CD8-positive, alpha-beta memory T cell (primary cell): ENCODE data around the gene ZBTB1. TPM values are rescaled to one million over a fixed set of nuclear protein-coding genes. Genes with fewer than 3 reads are reported as not detected.
"Not testable (repeated sequence)": the region's sequence is repeated elsewhere in the genome, so short reads cannot be mapped to it uniquely, and the experiment has no call there.

Experiments used
- CTCF ChIA-PET: fragments of 350-600 bp; sonication (Branson Sonifier 250); formaldehyde crosslinking; loops from one replicate; lab custom pipeline; 2021; ENCODE audit warnings: antibody characterized with exemption; lab: Charles Lee
- POLR2A ChIA-PET: fragments of 350-600 bp; sonication (Branson Sonifier 250); formaldehyde crosslinking; loops from one replicate; lab custom pipeline; 2021; ENCODE audit warnings: antibody characterized with exemption; lab: Charles Lee
- DNase-seq, 5 donors: peaks; one replicate each; pipeline versions ENCODE4 v3.0.0 to v3.0.0-alpha.2; 2020 to 2022; ENCODE audit warnings: mixed read lengths in 1 of 5
- H3K27ac ChIP-seq: one replicate; pipeline ENCODE4 v1.7.0; 2013; ENCODE audit warnings: low read depth, mild to moderate bottlenecking, low read length, moderate library complexity
- H3K27me3 ChIP-seq: 2 replicates; pipeline ENCODE4 v1.7.0; 2013; ENCODE audit warnings: low read length, mild to moderate bottlenecking; ENCODE audit not compliant: insufficient read depth, poor library complexity, severe bottlenecking
- H3K36me3 ChIP-seq: 2 replicates; pipeline ENCODE4 v1.7.0; 2013; ENCODE audit warnings: mild to moderate bottlenecking, low read length, moderate library complexity; ENCODE audit not compliant: insufficient read depth
- H3K4me1 ChIP-seq: 2 replicates; pipeline ENCODE4 v1.7.0; 2013; ENCODE audit warnings: mild to moderate bottlenecking, low read length, moderate library complexity; ENCODE audit not compliant: insufficient read depth
- H3K4me3 ChIP-seq: 2 replicates; pipeline ENCODE4 v1.7.0; 2013; ENCODE audit warnings: mild to moderate bottlenecking, low read length
- H3K9me3 ChIP-seq: 2 replicates; pipeline ENCODE4 v1.7.0; 2013; ENCODE audit warnings: mild to moderate bottlenecking, low read length
- H3K27ac Mint-ChIP-seq, 8 donors: one replicate each; pipeline ENCODE4 v1.8.0; 2020 to 2021; ENCODE audit warnings: mixed read lengths in 8 of 8, mild to moderate bottlenecking in 6 of 8, inconsistent platforms in 3 of 8, moderate library complexity in 3 of 8
- H3K27me3 Mint-ChIP-seq, 2 donors: one replicate each; pipeline ENCODE4 v1.8.0; 2020 to 2021; ENCODE audit warnings: mixed read lengths in 2 of 2, mild to moderate bottlenecking in 1 of 2, moderate library complexity in 1 of 2
- H3K36me3 Mint-ChIP-seq, 3 donors: one replicate each; pipeline ENCODE4 v1.8.0; 2020 to 2021; ENCODE audit warnings: mixed read lengths in 3 of 3, inconsistent platforms in 1 of 3, mild to moderate bottlenecking in 1 of 3
- H3K4me1 Mint-ChIP-seq, 3 donors: one replicate each; pipeline ENCODE4 v1.8.0; 2020 to 2021; ENCODE audit warnings: mixed read lengths in 3 of 3, inconsistent platforms in 1 of 3, mild to moderate bottlenecking in 1 of 3
- H3K4me3 Mint-ChIP-seq, 7 donors: one replicate each; pipeline ENCODE4 v1.8.0; 2020 to 2021; ENCODE audit warnings: mixed read lengths in 7 of 7, mild to moderate bottlenecking in 6 of 7, moderate library complexity in 4 of 7, inconsistent platforms in 2 of 7
- H3K9me3 Mint-ChIP-seq, 5 donors: one replicate each; pipeline ENCODE4 v1.8.0; 2020 to 2022; ENCODE audit warnings: mixed read lengths in 5 of 5, mild to moderate bottlenecking in 3 of 5, moderate library complexity in 2 of 5, inconsistent platforms in 1 of 5
- polyA plus RNA-seq: library from polyadenylated mRNA; unstranded; fragments of 300-500 nt; fragmentation: Illumina TruSeq; gene quantifications from one replicate; pipeline ENCODE4 v1.2.3, GENCODE V29; 2021
- total RNA-seq, 2 experiments: library from RNA; stranded (reverse); gene quantifications; one replicate each; pipeline ENCODE4 v1.2.3, GENCODE V29; 2021

ZBTB1 gene
- total and polyA plus RNA-seq, 3 experiments from 2014 or later: 48.2 to 51.7 (median 48.4) TPM

- DNase-seq: no peak
- no peak overlapping the region for H3K27ac Mint-ChIP-seq
- peak overlapping the region; percentile 49 to 81 (median 54) for H3K4me3 Mint-ChIP-seq
- Histone ChIP-seq H3K9me3 (no peaks in the 10 kb centered on the region), H3K27ac (no peak overlapping the region), H3K4me3 (no peak overlapping the region), H3K27me3 (no peaks in the 10 kb centered on the region), H3K36me3 (no peaks in the 10 kb centered on the region), H3K4me1 (peaks cover 17% of the 10 kb centered on the region)
- no peaks in the 10 kb centered on the region for H3K9me3 Mint-ChIP-seq
- H3K4me1 Mint-ChIP-seq: peaks cover 13 to 15% (median 15%) of the 10 kb centered on the region in 3 donors
- no peaks in the 10 kb centered on the region for H3K36me3 Mint-ChIP-seq
- peaks cover 0 to 4% of the 10 kb centered on the region in 2 donors for H3K27me3 Mint-ChIP-seq
- ChIA-PET CTCF (interaction anchor here (0.7 to 1.6 kb wide), 2 partner anchors 9 to 119 kb away, joined by 3 to 6 read pairs; partner anchors contain the start of gene HSPA2), POLR2A (no interaction called here)
These were observed 44.4 kb downstream of the ZBTB1 start for GRCh38 chr14:64549016-64549415.

- Histone ChIP-seq H3K4me1 (peaks cover 17% of the 10 kb centered on the region), H3K4me3 (peak within 1 kb of the TSS; percentile 5), H3K36me3 (no peaks in the 10 kb centered on the region), H3K27me3 (no peaks in the 10 kb centered on the region), H3K9me3 (no peaks in the 10 kb centered on the region), H3K27ac (no peak within 1 kb of the TSS)
- peak; percentile 23 to 54 (median 32) for DNase-seq
- ChIA-PET CTCF (interaction anchor here (1.3 to 2.2 kb wide), 3 partner anchors 10 to 120 kb away, joined by 3 to 16 read pairs (median 6); partner anchors contain the start of gene HSPA2), POLR2A (interaction anchor here (1.2 kb wide), 1 partner anchor 45 kb away, joined by 3 read pairs; the partner anchor contains the start of gene ZBTB1)
- H3K9me3 Mint-ChIP-seq: no peaks in the 10 kb centered on the region
- H3K36me3 Mint-ChIP-seq: no peaks in the 10 kb centered on the region
- peaks cover 13 to 15% (median 15%) of the 10 kb centered on the region in 3 donors for H3K4me1 Mint-ChIP-seq
- H3K4me3 Mint-ChIP-seq: peak within 1 kb of the TSS; percentile 73 to 90 (median 80)
- peaks cover 0 to 4% of the 10 kb centered on the region in 2 donors for H3K27me3 Mint-ChIP-seq
- H3K27ac Mint-ChIP-seq: peak within 1 kb of the TSS in 6 of 8 donors; percentile 4 to 92 (median 62)
These were observed 45.4 kb downstream of the ZBTB1 start, which contains the start of gene PPP1R36 for GRCh38 chr14:64549791-64550620. TSS of gene PPP1R36 (plus strand) at chr14:64549961. CDS start at chr14:64549998, 37 bp downstream.

GRCh38 chr14:64550621-64551333 is 46.2 kb downstream of the ZBTB1 start:
- Histone ChIP-seq H3K36me3 (no peaks in the 10 kb centered on the region), H3K27me3 (no peaks in the 10 kb centered on the region), H3K4me3 (no peak overlapping the region), H3K4me1 (peaks cover 17% of the 10 kb centered on the region), H3K9me3 (no peaks in the 10 kb centered on the region), H3K27ac (no peak overlapping the region)
- peak overlapping the region in 4 of 8 donors; percentile 4 to 92 (median 74) for H3K27ac Mint-ChIP-seq
- peaks cover 13 to 15% (median 15%) of the 10 kb centered on the region in 3 donors for H3K4me1 Mint-ChIP-seq
- H3K27me3 Mint-ChIP-seq: peaks cover 0 to 2% of the 10 kb centered on the region in 2 donors
- no peaks in the 10 kb centered on the region for H3K9me3 Mint-ChIP-seq
- H3K36me3 Mint-ChIP-seq: no peaks in the 10 kb centered on the region
- DNase-seq: no peak
- CTCF ChIA-PET: interaction anchor here (1.2 to 2.2 kb wide), 3 partner anchors 10 to 159 kb away, joined by 3 to 16 read pairs (median 3); partner anchors contain the start of gene HSPA2
- POLR2A ChIA-PET: interaction anchor here (1.2 kb wide), 1 partner anchor 46 kb away, joined by 3 read pairs; the partner anchor contains the start of gene ZBTB1
- H3K4me3 Mint-ChIP-seq: peak overlapping the region; percentile 73 to 90 (median 80)

- H3K4me1 Mint-ChIP-seq: peaks cover 7 to 9% (median 8%) of the 10 kb centered on the region in 3 donors
- POLR2A ChIA-PET: interaction anchor here (0.7 kb wide), 1 partner anchor 13 kb away, joined by 7 read pairs; no protein-coding TSS in a partner anchor
- Histone ChIP-seq H3K9me3 (no peaks in the 10 kb centered on the region), H3K4me3 (no peak overlapping the region), H3K4me1 (peaks cover 10% of the 10 kb centered on the region), H3K27ac (no peak overlapping the region), H3K36me3 (no peaks in the 10 kb centered on the region), H3K27me3 (no peaks in the 10 kb centered on the region)
- peak overlapping the region in 1 of 8 donors; percentile 3 for H3K27ac Mint-ChIP-seq
- no peaks in the 10 kb centered on the region for H3K9me3 Mint-ChIP-seq
- no peaks in the 10 kb centered on the region for H3K36me3 Mint-ChIP-seq
- no peak overlapping the region for H3K4me3 Mint-ChIP-seq
- CTCF ChIA-PET: interaction anchor here (0.7 to 4.0 kb wide), 4 partner anchors 14 to 76 kb away, joined by 3 to 17 read pairs (median 3); partner anchors contain the start of gene HSPA2
- peaks cover 0 to 2% of the 10 kb centered on the region in 2 donors for H3K27me3 Mint-ChIP-seq
- DNase-seq: no peak
These were observed 50.0 kb downstream of the ZBTB1 start for GRCh38 chr14:64554556-64554955.

GRCh38 chr14:64556526-64556925 is 52.0 kb downstream of the ZBTB1 start:
- peaks cover 6% of the 10 kb centered on the region for H3K4me1 ChIP-seq
- DNase-seq: no peak
- no peaks in the 10 kb centered on the region for H3K9me3 ChIP-seq
- Mint-ChIP-seq H3K4me1 (peaks cover 0 to 10% (median 8%) of the 10 kb centered on the region in 3 donors), H3K36me3 (no peaks in the 10 kb centered on the region), H3K27me3 (peaks cover 0 to 2% of the 10 kb centered on the region in 2 donors), H3K4me3 (no peak overlapping the region), H3K9me3 (no peaks in the 10 kb centered on the region), H3K27ac (peak overlapping the region in 1 of 8 donors; percentile 43)
- H3K27me3 ChIP-seq: no peaks in the 10 kb centered on the region
- ChIA-PET POLR2A (interaction anchor here (0.6 to 0.7 kb wide), 2 partner anchors 30 to 58 kb away, joined by 3 to 4 read pairs; no protein-coding TSS in a partner anchor), CTCF (interaction anchor here (0.6 to 4.0 kb wide), 2 partner anchors 16 to 358 kb away, joined by 3 to 17 read pairs; partner anchors contain the start of gene HSPA2)
- H3K36me3 ChIP-seq: no peaks in the 10 kb centered on the region
- H3K4me3 ChIP-seq: no peak overlapping the region
- H3K27ac ChIP-seq: no peak overlapping the region

- CTCF ChIA-PET, H3K9me3 Mint-ChIP-seq, H3K4me3 Mint-ChIP-seq, H3K4me1 ChIP-seq, DNase-seq, H3K36me3 ChIP-seq, H3K27me3 Mint-ChIP-seq, H3K27ac Mint-ChIP-seq, POLR2A ChIA-PET, H3K36me3 Mint-ChIP-seq, H3K9me3 ChIP-seq, H3K4me3 ChIP-seq, H3K27ac ChIP-seq, H3K27me3 ChIP-seq: not testable (repeated sequence)
- H3K4me1 Mint-ChIP-seq: peaks cover 0 to 11% (median 10%) of the 10 kb centered on the region in 3 donors
These were observed 53.6 kb downstream of the ZBTB1 start for GRCh38 chr14:64558216-64558615.

- H3K27me3 ChIP-seq: no peaks in the 10 kb centered on the region
- peaks cover 0 to 2% (median 0%) of the 10 kb centered on the region in 3 donors for H3K36me3 Mint-ChIP-seq
- H3K9me3 ChIP-seq: no peaks in the 10 kb centered on the region
- H3K36me3 ChIP-seq: no peaks in the 10 kb centered on the region
- H3K4me1 Mint-ChIP-seq: peaks cover 0 to 11% (median 10%) of the 10 kb centered on the region in 3 donors
- no peak for DNase-seq
- ChIA-PET CTCF (interaction anchor here (0.8 to 1.3 kb wide), 2 partner anchors 12 to 17 kb away, joined by 3 read pairs; no protein-coding TSS in a partner anchor), POLR2A (no interaction called here)
- no peak overlapping the region for H3K27ac ChIP-seq
- H3K4me3 ChIP-seq: no peak overlapping the region
- no peak overlapping the region for H3K27ac Mint-ChIP-seq
- H3K4me3 Mint-ChIP-seq: no peak overlapping the region
- peaks cover 4% of the 10 kb centered on the region in 2 donors for H3K27me3 Mint-ChIP-seq
- no peaks in the 10 kb centered on the region for H3K9me3 Mint-ChIP-seq
- H3K4me1 ChIP-seq: peaks cover 6% of the 10 kb centered on the region
These were observed 57.1 kb downstream of the ZBTB1 start for GRCh38 chr14:64561631-64562030.
